Neural cell (in vitro differentiated cells): ENCODE data around the gene RABGEF1. TPM values are rescaled to one million over a fixed set of nuclear protein-coding genes. Genes with fewer than 3 reads are reported as not detected.
"Not testable (repeated sequence)": the region's sequence is repeated elsewhere in the genome, so short reads cannot be mapped to it uniquely, and the experiment has no call there.

Experiments used
- H2AFZ ChIP-seq: fragments of 200-600, 300-800 bp; sonication (generic), shearing (Covaris generic); 2 replicates; pipeline ENCODE4 v1.6.0; 2014; ENCODE audit warnings: low read depth, mild to moderate bottlenecking, antibody characterized with exemption, low read length, moderate library complexity
- H3F3A ChIP-seq: fragments of 200-600 bp; shearing (Covaris generic); 2 replicates; pipeline ENCODE4 v1.6.1; 2016; ENCODE audit warnings: mild to moderate bottlenecking, moderate library complexity, mixed read lengths, antibody characterized with exemption, low read length; ENCODE audit not compliant: insufficient read depth, poor library complexity, severe bottlenecking
- H3K27ac ChIP-seq: fragments of 200-600, 300-800 bp; sonication (generic), shearing (Covaris generic); 2 replicates; pipeline ENCODE4 v1.5.1; 2014; ENCODE audit warnings: mild to moderate bottlenecking, low read length, moderate library complexity
- H3K27me3 ChIP-seq: fragments of 300-800, 200-600 bp; sonication (generic), shearing (Covaris generic); 2 replicates; pipeline ENCODE4 v1.6.0; 2014; ENCODE audit warnings: mild to moderate bottlenecking, low read depth, low read length, moderate library complexity; ENCODE audit not compliant: insufficient read depth
- H3K36me3 ChIP-seq: fragments of 300-800, 200-600 bp; sonication (generic), shearing (Covaris generic); 2 replicates; pipeline ENCODE4 v1.5.1; 2014; ENCODE audit warnings: mild to moderate bottlenecking, antibody characterized with exemption, low read length, moderate library complexity; ENCODE audit not compliant: insufficient read depth
- H3K4me2 ChIP-seq: fragments of 300-800, 200-600 bp; sonication (generic), shearing (Covaris generic); 2 replicates; pipeline ENCODE4 v1.6.0; 2014; ENCODE audit warnings: mild to moderate bottlenecking, low read length
- H3K4me3 ChIP-seq: fragments of 300-800, 200-600 bp; sonication (generic), shearing (Covaris generic); 2 replicates; pipeline ENCODE4 v1.5.1; 2014; ENCODE audit warnings: mild to moderate bottlenecking, low read length, moderate library complexity
- H3K79me2 ChIP-seq: fragments of 200-600 bp; shearing (Covaris generic); replicated peaks from 2 replicates; pipeline ENCODE4 v1.6.0; 2014; ENCODE audit warnings: mild to moderate bottlenecking, low read length, moderate library complexity; ENCODE audit not compliant: insufficient read depth
- H3K9ac ChIP-seq: fragments of 300-800, 200-600 bp; sonication (generic), shearing (Covaris generic); 2 replicates; pipeline ENCODE4 v1.6.1; 2016; ENCODE audit warnings: mild to moderate bottlenecking, low read length, mixed read lengths
- H3K9me2 ChIP-seq: fragments of 200-600 bp; shearing (Covaris generic); 2 replicates; pipeline ENCODE4 v1.6.1; 2016; ENCODE audit warnings: mild to moderate bottlenecking, low read length, mixed read lengths; ENCODE audit not compliant: insufficient read depth
- H3K9me3 ChIP-seq: fragments of 200-600, 300-800 bp; sonication (generic), shearing (Covaris generic); 2 replicates; pipeline ENCODE4 v1.6.1; 2016; ENCODE audit warnings: mild to moderate bottlenecking, mixed run types, low read length, moderate library complexity, mixed read lengths
- H4K20me1 ChIP-seq: fragments of 200-600 bp; shearing (Covaris generic); 2 replicates; pipeline ENCODE4 v1.6.1; 2016; ENCODE audit warnings: mild to moderate bottlenecking, mixed run types; ENCODE audit not compliant: insufficient read depth
- EP300 ChIP-seq: fragments of 450-650 bp; conservative IDR thresholded peaks from 2 replicates; pipeline ENCODE4 v1.6.1; 2014; ENCODE audit warnings: antibody characterized with exemption, mild to moderate bottlenecking, moderate library complexity; ENCODE audit not compliant: poor library complexity, severe bottlenecking
- EZH2 ChIP-seq: fragments of 200-600, 300-800 bp; shearing (Covaris generic), sonication (generic); IDR thresholded peaks from 2 replicates; pipeline ENCODE4 v1.6.1; 2014; ENCODE audit warnings: antibody characterized with exemption, low read length, borderline replicate concordance, mild to moderate bottlenecking; ENCODE audit not compliant: insufficient read depth, poor library complexity, severe bottlenecking
- MXI1 ChIP-seq: fragments of 450-650 bp; conservative IDR thresholded peaks from 2 replicates; pipeline ENCODE4 v1.6.1; 2014; ENCODE audit warnings: antibody characterized with exemption, mild to moderate bottlenecking; ENCODE audit not compliant: poor library complexity, severe bottlenecking
- POLR2AphosphoS5 ChIP-seq: IDR thresholded peaks from 2 replicates; pipeline ENCODE4 v1.6.1; 2012
- RAD21 ChIP-seq: fragments of 450-650 bp; conservative IDR thresholded peaks from 2 replicates; pipeline ENCODE4 v1.6.1; 2014; ENCODE audit warnings: antibody characterized with exemption, mild to moderate bottlenecking, moderate library complexity
- SMC3 ChIP-seq: fragments of 450-650 bp; conservative IDR thresholded peaks from 2 replicates; pipeline ENCODE4 v1.6.1; 2014; ENCODE audit warnings: antibody characterized with exemption, mild to moderate bottlenecking, moderate library complexity; ENCODE audit not compliant: poor library complexity
- TAF1 ChIP-seq: IDR thresholded peaks from 2 replicates; pipeline ENCODE4 v1.6.1; 2012; ENCODE audit warnings: low read depth
- polyA plus RNA-seq: library from polyadenylated mRNA; depleted of rRNA; stranded (reverse); fragments of >200 nt; gene quantifications from 2 replicates; pipeline ENCODE4 v1.2.3, GENCODE V29; 2014
- TF ChIP-seq, protein P1 (sequence below): IDR thresholded peaks from 2 replicates; pipeline ENCODE4 v1.6.1; 2012; ENCODE audit warnings: borderline replicate concordance
- TF ChIP-seq, protein P2 (sequence below): fragments of 450-650 bp; IDR thresholded peaks from 2 replicates; pipeline ENCODE4 v1.5.1; 2014; ENCODE audit warnings: antibody characterized with exemption, mild to moderate bottlenecking, moderate library complexity; ENCODE audit not compliant: poor library complexity, severe bottlenecking

The RABGEF1 gene
- polyA plus RNA-seq, 1 donor from 2014 or later, result 34.8 TPM

DNA sequence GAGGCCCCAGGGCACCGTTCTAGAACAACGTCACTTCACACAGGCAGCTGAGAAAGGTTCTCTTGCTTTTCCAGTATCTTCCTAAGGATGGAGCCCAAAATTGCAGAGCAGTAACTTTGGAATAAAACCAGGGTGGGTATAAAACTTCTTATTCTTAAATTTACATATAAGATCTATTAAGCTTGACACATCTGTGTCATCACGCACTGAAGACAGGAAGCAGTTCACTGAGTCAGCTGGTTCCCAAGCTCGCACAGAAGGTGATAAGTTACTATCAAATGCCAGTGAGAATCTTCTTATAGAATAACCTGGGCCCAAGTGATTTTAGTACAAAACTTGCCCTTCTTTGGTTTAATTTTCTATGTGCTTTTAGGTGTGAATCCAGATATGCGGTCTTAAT is 70.2 kb downstream of the RABGEF1 start:
- no peaks in the 10 kb centered on the region for H3K9me3 ChIP-seq
- no peaks in the 10 kb centered on the region for H3K36me3 ChIP-seq
- H3K79me2 ChIP-seq, result no peaks in the 10 kb centered on the region
- H3K27me3 ChIP-seq, result no peaks in the 10 kb centered on the region
- TF ChIP-seq TAF1 (no peak), EP300 (no peak), RAD21 (no peak), MXI1 (no peak), EZH2 (no peak), POLR2AphosphoS5 (no peak)
- TF ChIP-seq, protein P1, sequence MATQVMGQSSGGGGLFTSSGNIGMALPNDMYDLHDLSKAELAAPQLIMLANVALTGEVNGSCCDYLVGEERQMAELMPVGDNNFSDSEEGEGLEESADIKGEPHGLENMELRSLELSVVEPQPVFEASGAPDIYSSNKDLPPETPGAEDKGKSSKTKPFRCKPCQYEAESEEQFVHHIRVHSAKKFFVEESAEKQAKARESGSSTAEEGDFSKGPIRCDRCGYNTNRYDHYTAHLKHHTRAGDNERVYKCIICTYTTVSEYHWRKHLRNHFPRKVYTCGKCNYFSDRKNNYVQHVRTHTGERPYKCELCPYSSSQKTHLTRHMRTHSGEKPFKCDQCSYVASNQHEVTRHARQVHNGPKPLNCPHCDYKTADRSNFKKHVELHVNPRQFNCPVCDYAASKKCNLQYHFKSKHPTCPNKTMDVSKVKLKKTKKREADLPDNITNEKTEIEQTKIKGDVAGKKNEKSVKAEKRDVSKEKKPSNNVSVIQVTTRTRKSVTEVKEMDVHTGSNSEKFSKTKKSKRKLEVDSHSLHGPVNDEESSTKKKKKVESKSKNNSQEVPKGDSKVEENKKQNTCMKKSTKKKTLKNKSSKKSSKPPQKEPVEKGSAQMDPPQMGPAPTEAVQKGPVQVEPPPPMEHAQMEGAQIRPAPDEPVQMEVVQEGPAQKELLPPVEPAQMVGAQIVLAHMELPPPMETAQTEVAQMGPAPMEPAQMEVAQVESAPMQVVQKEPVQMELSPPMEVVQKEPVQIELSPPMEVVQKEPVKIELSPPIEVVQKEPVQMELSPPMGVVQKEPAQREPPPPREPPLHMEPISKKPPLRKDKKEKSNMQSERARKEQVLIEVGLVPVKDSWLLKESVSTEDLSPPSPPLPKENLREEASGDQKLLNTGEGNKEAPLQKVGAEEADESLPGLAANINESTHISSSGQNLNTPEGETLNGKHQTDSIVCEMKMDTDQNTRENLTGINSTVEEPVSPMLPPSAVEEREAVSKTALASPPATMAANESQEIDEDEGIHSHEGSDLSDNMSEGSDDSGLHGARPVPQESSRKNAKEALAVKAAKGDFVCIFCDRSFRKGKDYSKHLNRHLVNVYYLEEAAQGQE, result no peak
- TF ChIP-seq, protein P2, sequence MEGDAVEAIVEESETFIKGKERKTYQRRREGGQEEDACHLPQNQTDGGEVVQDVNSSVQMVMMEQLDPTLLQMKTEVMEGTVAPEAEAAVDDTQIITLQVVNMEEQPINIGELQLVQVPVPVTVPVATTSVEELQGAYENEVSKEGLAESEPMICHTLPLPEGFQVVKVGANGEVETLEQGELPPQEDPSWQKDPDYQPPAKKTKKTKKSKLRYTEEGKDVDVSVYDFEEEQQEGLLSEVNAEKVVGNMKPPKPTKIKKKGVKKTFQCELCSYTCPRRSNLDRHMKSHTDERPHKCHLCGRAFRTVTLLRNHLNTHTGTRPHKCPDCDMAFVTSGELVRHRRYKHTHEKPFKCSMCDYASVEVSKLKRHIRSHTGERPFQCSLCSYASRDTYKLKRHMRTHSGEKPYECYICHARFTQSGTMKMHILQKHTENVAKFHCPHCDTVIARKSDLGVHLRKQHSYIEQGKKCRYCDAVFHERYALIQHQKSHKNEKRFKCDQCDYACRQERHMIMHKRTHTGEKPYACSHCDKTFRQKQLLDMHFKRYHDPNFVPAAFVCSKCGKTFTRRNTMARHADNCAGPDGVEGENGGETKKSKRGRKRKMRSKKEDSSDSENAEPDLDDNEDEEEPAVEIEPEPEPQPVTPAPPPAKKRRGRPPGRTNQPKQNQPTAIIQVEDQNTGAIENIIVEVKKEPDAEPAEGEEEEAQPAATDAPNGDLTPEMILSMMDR, result no peak
- H3K9me2 ChIP-seq, result no peaks in the 10 kb centered on the region
- H3K4me3 ChIP-seq, result no peak overlapping the region
- H3K9ac ChIP-seq, result no peak overlapping the region
- no peak overlapping the region for H2AFZ ChIP-seq
- no peak overlapping the region for H3K27ac ChIP-seq
- no peak overlapping the region for H3K4me2 ChIP-seq
- H3F3A ChIP-seq, result no peaks in the 10 kb centered on the region
- no peaks in the 10 kb centered on the region for H4K20me1 ChIP-seq

DNA sequence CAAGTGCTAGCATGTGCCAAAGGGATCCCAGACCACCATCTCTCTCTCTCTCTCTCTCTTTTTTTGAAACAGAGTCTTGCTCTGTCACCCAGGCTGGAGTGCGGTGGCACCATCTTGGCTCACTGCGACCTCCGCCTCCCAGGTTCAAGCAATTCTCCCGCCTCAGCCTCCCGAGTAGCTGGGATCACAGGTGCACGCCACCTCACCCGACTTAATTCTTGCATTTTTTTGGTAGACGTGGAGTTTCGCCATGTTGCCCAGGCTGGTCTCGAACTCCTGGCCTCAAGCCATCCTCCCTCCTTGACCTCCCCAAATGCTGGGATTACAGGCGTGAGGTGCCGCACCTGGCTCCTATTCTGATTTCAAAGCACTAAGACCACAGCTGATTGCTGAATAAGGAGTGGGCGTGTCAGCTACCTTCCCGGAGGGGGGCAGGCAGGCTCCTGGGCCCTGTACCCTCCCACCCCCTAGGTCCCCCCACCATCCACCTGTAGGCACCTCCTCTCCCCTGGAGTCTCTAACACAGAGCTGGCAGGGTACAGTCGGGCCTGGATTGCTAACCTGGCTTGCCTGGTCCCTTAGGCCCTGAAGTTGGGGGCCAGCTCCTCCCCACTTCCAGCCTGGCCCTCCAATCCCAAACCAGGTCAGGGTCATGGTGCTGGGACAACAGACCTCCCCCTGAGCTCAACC is 74.8 kb downstream of the RABGEF1 start:
- not testable (repeated sequence) for H3K4me2 ChIP-seq, H3F3A ChIP-seq, H4K20me1 ChIP-seq, H3K79me2 ChIP-seq, H3K4me3 ChIP-seq, H2AFZ ChIP-seq, H3K9me3 ChIP-seq, H3K9ac ChIP-seq, H3K9me2 ChIP-seq, H3K27ac ChIP-seq, H3K36me3 ChIP-seq, H3K27me3 ChIP-seq

DNA sequence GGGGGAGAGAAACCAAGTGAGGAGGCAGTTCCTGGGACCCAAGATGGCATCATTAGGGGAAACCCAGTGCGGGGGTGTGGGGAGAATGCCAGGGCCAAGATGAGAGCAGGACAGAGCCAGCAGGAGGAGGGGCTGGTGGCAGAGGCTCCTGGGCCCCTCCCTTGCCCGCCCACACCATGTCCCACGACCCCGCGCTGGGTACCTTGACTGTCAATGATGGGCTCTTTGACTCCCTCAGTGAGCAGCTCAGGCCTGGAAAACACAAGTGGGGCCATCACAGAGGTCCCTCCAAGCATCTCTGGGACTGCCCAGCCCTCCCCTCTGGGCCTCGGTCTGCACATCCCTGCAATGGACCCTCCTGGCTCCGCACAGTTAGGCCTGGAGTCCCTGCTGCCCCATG is 75.4 kb downstream of the RABGEF1 start:
- Histone ChIP-seq H3K27ac (no peak overlapping the region), H3K9me2 (no peaks in the 10 kb centered on the region), H3K79me2 (no peaks in the 10 kb centered on the region), H3K9ac (no peak overlapping the region), H3F3A (no peaks in the 10 kb centered on the region), H3K27me3 (no peaks in the 10 kb centered on the region), H3K36me3 (no peaks in the 10 kb centered on the region), H3K4me2 (no peak overlapping the region), H3K9me3 (no peaks in the 10 kb centered on the region), H2AFZ (no peak overlapping the region), H3K4me3 (no peak overlapping the region), H4K20me1 (no peaks in the 10 kb centered on the region)
- no peak for TF ChIP-seq SMC3
- TF ChIP-seq, protein P2, result no peak
- no peak for TF ChIP-seq POLR2AphosphoS5
- TF ChIP-seq EZH2, result no peak
- no peak for TF ChIP-seq EP300
- TF ChIP-seq, protein P1, result no peak
- TF ChIP-seq MXI1, result no peak
- TF ChIP-seq RAD21, result no peak
- TF ChIP-seq TAF1, result no peak
